Activated CD8-positive, alpha-beta memory T cell treated with anti-CD3 and anti-CD28 coated beads, Interleukin-2, amount 10 ng/mL, durations not matched to agents 7 days and 5 days (primary cell): Measurements from ENCODE around the gene SVBP. TPM values are rescaled to one million over a fixed set of nuclear protein-coding genes. Genes with fewer than 3 reads are reported as not detected.
"Not testable (repeated sequence)": the region's sequence is repeated elsewhere in the genome, so short reads cannot be mapped to it uniquely, and the experiment has no call there.

Experiments used
- ATAC-seq: fragments of 150-1000 bp; cut with Tn5 transposase; one replicate; pipeline ENCODE4 v1.10.0; 2021; ENCODE audit warnings: moderate library complexity
- CTCF ChIA-PET: fragments of 350-600 bp; sonication (Branson Sonifier 250); formaldehyde crosslinking; loops from one replicate; lab custom pipeline; 2021; ENCODE audit warnings: antibody characterized with exemption; lab: Charles Lee
- DNase-seq: peaks from one replicate; pipeline ENCODE4 v3.0.0-alpha.2; 2020
- H3K27ac Mint-ChIP-seq: one replicate; pipeline ENCODE4 v1.8.0; 2021; ENCODE audit warnings: mild to moderate bottlenecking, mixed read lengths
- H3K27me3 Mint-ChIP-seq: one replicate; pipeline ENCODE4 v1.8.0; 2021; ENCODE audit warnings: mixed read lengths
- H3K36me3 Mint-ChIP-seq: one replicate; pipeline ENCODE4 v1.8.0; 2021; ENCODE audit warnings: mild to moderate bottlenecking, mixed read lengths
- H3K4me1 Mint-ChIP-seq: one replicate; pipeline ENCODE4 v1.8.0; 2021; ENCODE audit warnings: mixed read lengths
- H3K4me3 Mint-ChIP-seq: one replicate; pipeline ENCODE4 v1.8.0; 2021; ENCODE audit warnings: mild to moderate bottlenecking, moderate library complexity, mixed read lengths
- H3K9me3 Mint-ChIP-seq: one replicate; pipeline ENCODE4 v1.8.0; 2022; ENCODE audit warnings: low read depth, mixed read lengths
- total RNA-seq, 2 experiments: library from RNA; stranded (reverse); gene quantifications; one replicate each; pipeline ENCODE4 v1.2.3, GENCODE V29; 2021

SVBP gene
- total RNA-seq, 2 experiments from 2014 or later, result 11.5 to 14.8 TPM

- H3K27me3 Mint-ChIP-seq, result no peaks in the 10 kb centered on the region
- no peak for DNase-seq
- peak overlapping the region; percentile 70 for H3K4me3 Mint-ChIP-seq
- H3K36me3 Mint-ChIP-seq, result peaks cover 1% of the 10 kb centered on the region
- peak overlapping the region; percentile 80 for H3K27ac Mint-ChIP-seq
- ATAC-seq, result peak; percentile 2
- CTCF ChIA-PET, result interaction anchor here (0.7 to 1.7 kb wide), 9 partner anchors 9 to 259 kb away, joined by 3 to 18 read pairs (median 3); partner anchors contain the start of genes C1orf50, P3H1 and ZNF691
- peaks cover 19% of the 10 kb centered on the region for H3K4me1 Mint-ChIP-seq
- no peaks in the 10 kb centered on the region for H3K9me3 Mint-ChIP-seq
These were observed 1.1 kb downstream of the SVBP start for GRCh38 chr1:42815941-42816584.

DNA sequence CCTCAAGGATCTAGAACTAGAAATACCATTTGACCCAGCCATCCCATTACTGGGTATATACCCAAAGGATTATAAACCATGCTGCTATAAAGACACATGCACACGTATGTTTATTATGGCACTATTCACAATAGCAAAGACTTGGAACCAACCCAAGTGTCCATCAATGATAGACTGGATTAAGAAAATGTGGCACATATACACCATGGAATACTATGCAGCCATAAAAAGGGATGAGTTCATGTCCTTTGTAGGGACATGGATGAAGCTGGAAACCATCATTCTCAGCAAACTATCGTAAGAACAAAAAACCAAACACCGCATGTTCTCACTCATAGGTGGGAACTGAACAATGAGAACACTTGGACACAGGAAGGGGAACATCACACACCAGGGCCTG lies 2.4 kb downstream of the SVBP start:
- H3K9me3 Mint-ChIP-seq, CTCF ChIA-PET, H3K4me3 Mint-ChIP-seq, H3K27me3 Mint-ChIP-seq, H3K36me3 Mint-ChIP-seq, DNase-seq, ATAC-seq, H3K27ac Mint-ChIP-seq: not testable (repeated sequence)
- peaks cover 19% of the 10 kb centered on the region for H3K4me1 Mint-ChIP-seq

GRCh38 chr1:42807056-42807668 lies 10.0 kb downstream of the SVBP start:
- Mint-ChIP-seq H3K4me3 (no peak overlapping the region), H3K9me3 (no peaks in the 10 kb centered on the region), H3K27ac (no peak overlapping the region), H3K36me3 (peaks cover 8% of the 10 kb centered on the region), H3K4me1 (peaks cover 9% of the 10 kb centered on the region), H3K27me3 (no peaks in the 10 kb centered on the region)
- CTCF ChIA-PET, result interaction anchor here (0.9 kb wide), 1 partner anchor 9 kb away, joined by 3 read pairs; no protein-coding TSS in a partner anchor
- DNase-seq (no peak), ATAC-seq (no peak)

GRCh38 chr1:42806593-42806992 lies 10.6 kb downstream of the SVBP start:
- Mint-ChIP-seq H3K36me3 (peaks cover 8% of the 10 kb centered on the region), H3K27me3 (peaks cover 2% of the 10 kb centered on the region), H3K4me3 (no peak overlapping the region), H3K9me3 (no peaks in the 10 kb centered on the region), H3K4me1 (peaks cover 9% of the 10 kb centered on the region), H3K27ac (no peak overlapping the region)
- DNase-seq, result no peak
- no peak for ATAC-seq
- CTCF ChIA-PET, result interaction anchor here (0.9 to 1.0 kb wide), 2 partner anchors 9 to 10 kb away, joined by 3 read pairs; no protein-coding TSS in a partner anchor

DNA sequence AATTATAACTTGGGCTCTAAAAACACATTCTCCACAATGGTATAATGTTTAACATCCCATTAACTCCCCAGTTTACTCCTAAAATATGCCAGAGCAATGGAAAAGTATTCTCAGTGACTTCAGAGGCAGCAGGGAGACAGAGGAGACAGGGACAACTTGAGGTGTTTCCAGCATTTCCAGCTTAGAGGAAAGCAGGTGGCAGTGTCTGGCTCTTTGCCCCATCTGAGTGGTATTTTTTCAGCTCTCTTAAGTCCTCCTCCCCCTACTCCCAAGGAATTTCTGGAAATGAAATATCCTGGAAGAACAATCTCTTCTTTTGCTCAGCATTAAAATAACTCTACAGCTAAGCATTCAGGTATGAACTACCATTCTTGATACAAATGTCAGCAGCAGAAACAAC lies 11.0 kb downstream of the SVBP start:
- Mint-ChIP-seq H3K4me1 (peaks cover 9% of the 10 kb centered on the region), H3K9me3 (no peaks in the 10 kb centered on the region), H3K4me3 (no peak overlapping the region), H3K36me3 (peaks cover 8% of the 10 kb centered on the region), H3K27me3 (peaks cover 2% of the 10 kb centered on the region), H3K27ac (no peak overlapping the region)
- ATAC-seq, result no peak
- CTCF ChIA-PET, result interaction anchor here (0.9 to 1.0 kb wide), 2 partner anchors 10 kb away, joined by 3 read pairs; no protein-coding TSS in a partner anchor
- no peak for DNase-seq

GRCh38 chr1:42801832-42802473 lies 15.2 kb downstream of the SVBP start:
- ATAC-seq, result no peak
- Mint-ChIP-seq H3K27ac (no peak overlapping the region), H3K4me1 (peaks cover 4% of the 10 kb centered on the region), H3K9me3 (no peaks in the 10 kb centered on the region), H3K4me3 (no peak overlapping the region), H3K27me3 (peaks cover 2% of the 10 kb centered on the region), H3K36me3 (peaks cover 8% of the 10 kb centered on the region)
- CTCF ChIA-PET, result no interaction called here
- DNase-seq, result no peak

DNA sequence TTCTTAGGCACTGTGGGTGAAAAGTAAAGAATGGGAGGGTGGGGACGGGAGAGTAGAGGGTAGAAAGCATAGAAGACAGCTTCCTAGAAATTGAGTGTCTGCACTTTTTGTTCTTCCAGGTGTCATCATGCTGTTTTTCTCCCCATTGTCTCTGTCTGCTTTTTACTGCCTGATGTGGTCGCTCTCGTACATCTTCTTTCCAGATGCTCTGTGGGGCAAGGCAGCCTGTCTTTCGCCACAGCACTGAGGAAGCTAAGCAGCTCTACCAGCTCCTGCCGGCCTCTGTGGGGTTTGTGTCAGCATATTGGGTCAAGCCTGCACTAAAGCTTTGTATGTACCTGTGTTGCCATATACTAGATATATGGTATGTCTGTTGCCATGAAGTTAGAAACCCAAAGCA lies 19.2 kb downstream of the SVBP start:
- DNase-seq (no peak), ATAC-seq (no peak)
- Mint-ChIP-seq H3K36me3 (no peaks in the 10 kb centered on the region), H3K4me1 (no peaks in the 10 kb centered on the region), H3K4me3 (no peak overlapping the region), H3K9me3 (no peaks in the 10 kb centered on the region), H3K27me3 (peaks cover 2% of the 10 kb centered on the region), H3K27ac (no peak overlapping the region)
- CTCF ChIA-PET, result interaction anchor here (1.0 kb wide), 1 partner anchor 11 kb away, joined by 3 read pairs; no protein-coding TSS in a partner anchor

DNA sequence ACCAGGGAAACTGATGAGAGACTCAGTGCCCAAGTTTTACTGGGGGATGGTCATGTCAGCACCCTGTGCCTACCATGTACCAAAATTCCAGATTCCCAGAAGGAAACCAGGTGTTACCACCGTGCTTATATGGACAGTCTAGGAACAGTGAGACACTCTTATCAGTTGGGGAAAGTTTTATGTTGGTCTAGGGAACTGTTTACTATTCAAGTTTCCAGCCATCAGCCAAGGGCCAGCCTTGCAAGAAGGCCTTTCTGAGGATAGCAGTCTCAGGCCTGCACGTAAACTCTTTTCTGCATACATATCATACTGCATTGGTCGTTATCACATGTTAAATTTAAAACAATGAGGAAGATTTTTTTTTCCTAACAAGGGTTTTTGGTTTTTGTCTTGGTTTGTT lies 19.8 kb downstream of the SVBP start:
- DNase-seq (no peak), ATAC-seq (no peak)
- Mint-ChIP-seq H3K9me3 (no peaks in the 10 kb centered on the region), H3K27me3 (peaks cover 2% of the 10 kb centered on the region), H3K4me1 (no peaks in the 10 kb centered on the region), H3K27ac (no peak overlapping the region), H3K4me3 (no peak overlapping the region), H3K36me3 (no peaks in the 10 kb centered on the region)
- CTCF ChIA-PET, result no interaction called here

DNA sequence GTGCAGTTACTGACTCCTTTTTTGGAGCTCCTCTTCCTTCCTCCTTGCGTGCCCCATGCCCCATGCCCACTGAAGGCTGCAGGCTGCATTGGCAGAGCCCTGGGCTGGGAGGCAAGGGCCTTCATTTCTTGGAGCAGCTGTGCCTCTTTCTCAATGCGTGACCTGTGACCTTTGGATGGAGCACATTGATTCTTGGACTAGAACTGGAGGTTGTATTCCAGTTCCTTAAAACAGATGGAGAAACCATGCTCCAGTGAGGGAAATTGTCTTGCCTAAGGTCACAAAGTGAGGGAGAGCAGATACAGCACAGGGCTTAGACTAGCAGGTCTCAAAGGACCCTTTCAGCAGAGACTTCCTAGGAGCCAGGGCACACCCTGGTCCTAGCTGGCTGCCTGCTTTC lies 23.4 kb downstream of the SVBP start:
- H3K4me1 Mint-ChIP-seq, result no peaks in the 10 kb centered on the region
- peaks cover 3% of the 10 kb centered on the region for H3K27me3 Mint-ChIP-seq
- ATAC-seq (no peak), DNase-seq (no peak)
- H3K27ac Mint-ChIP-seq, result no peak overlapping the region
- no peaks in the 10 kb centered on the region for H3K36me3 Mint-ChIP-seq
- no peak overlapping the region for H3K4me3 Mint-ChIP-seq
- H3K9me3 Mint-ChIP-seq, result no peaks in the 10 kb centered on the region
- CTCF ChIA-PET, result interaction anchor here (1.1 kb wide), 2 partner anchors 9 to 16 kb away, joined by 3 to 4 read pairs; partner anchors contain the start of gene TMEM269

DNA sequence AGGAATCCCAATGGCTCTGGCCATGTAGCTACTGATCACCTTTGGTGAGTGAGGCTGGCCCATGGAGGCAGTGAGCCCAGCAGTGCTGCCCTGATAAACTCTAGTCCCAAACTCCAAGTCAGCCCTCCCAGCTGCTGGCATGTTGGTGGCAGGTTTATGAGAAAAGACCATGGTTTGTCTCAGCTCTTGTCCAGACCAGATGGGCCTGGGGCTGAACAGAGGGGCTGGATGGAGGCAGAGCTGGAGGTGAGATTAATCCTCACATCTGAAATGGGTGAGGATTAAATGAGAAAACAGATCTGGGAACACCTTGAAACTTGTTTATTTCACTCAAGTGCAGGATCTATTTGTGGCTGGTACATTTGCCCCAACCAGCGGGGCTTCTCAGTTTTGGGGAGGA lies 29.2 kb downstream of the SVBP start:
- H3K27me3 Mint-ChIP-seq, result peaks cover 3% of the 10 kb centered on the region
- no peak overlapping the region for H3K27ac Mint-ChIP-seq
- H3K4me1 Mint-ChIP-seq, result peaks cover 9% of the 10 kb centered on the region
- no peaks in the 10 kb centered on the region for H3K9me3 Mint-ChIP-seq
- ATAC-seq (no peak), DNase-seq (no peak)
- CTCF ChIA-PET, result no interaction called here
- H3K36me3 Mint-ChIP-seq, result peaks cover 4% of the 10 kb centered on the region
- no peak overlapping the region for H3K4me3 Mint-ChIP-seq

- no peak overlapping the region for H3K27ac Mint-ChIP-seq
- peaks cover 12% of the 10 kb centered on the region for H3K4me1 Mint-ChIP-seq
- no peak overlapping the region for H3K4me3 Mint-ChIP-seq
- H3K9me3 Mint-ChIP-seq, result no peaks in the 10 kb centered on the region
- DNase-seq (no peak), ATAC-seq (no peak)
- H3K27me3 Mint-ChIP-seq, result peaks cover under 1% of the 10 kb centered on the region
- CTCF ChIA-PET, result no interaction called here
- H3K36me3 Mint-ChIP-seq, result peaks cover 9% of the 10 kb centered on the region
These were observed 31.1 kb downstream of the SVBP start for GRCh38 chr1:42786097-42786496.

- peak within 1 kb of the TSS; percentile 74 for H3K4me3 Mint-ChIP-seq
- peak; percentile 77 for DNase-seq
- no peaks in the 10 kb centered on the region for H3K9me3 Mint-ChIP-seq
- H3K27me3 Mint-ChIP-seq, result no peaks in the 10 kb centered on the region
- H3K27ac Mint-ChIP-seq, result peak within 1 kb of the TSS; percentile 61
- H3K36me3 Mint-ChIP-seq, result peaks cover 14% of the 10 kb centered on the region
- H3K4me1 Mint-ChIP-seq, result peaks cover 15% of the 10 kb centered on the region
- CTCF ChIA-PET, result interaction anchor here (0.9 to 1.9 kb wide), 2 partner anchors 9 to 138 kb away, joined by 4 read pairs; no protein-coding TSS in a partner anchor
- peak; percentile 86 for ATAC-seq
These were observed 32.1 kb downstream of the SVBP start, which contains the start of gene TMEM269 for GRCh38 chr1:42784946-42785693. TMEM269 (plus strand) TSS chr1:42784991; CDS start chr1:42789894, 4,903 bp downstream.

DNA sequence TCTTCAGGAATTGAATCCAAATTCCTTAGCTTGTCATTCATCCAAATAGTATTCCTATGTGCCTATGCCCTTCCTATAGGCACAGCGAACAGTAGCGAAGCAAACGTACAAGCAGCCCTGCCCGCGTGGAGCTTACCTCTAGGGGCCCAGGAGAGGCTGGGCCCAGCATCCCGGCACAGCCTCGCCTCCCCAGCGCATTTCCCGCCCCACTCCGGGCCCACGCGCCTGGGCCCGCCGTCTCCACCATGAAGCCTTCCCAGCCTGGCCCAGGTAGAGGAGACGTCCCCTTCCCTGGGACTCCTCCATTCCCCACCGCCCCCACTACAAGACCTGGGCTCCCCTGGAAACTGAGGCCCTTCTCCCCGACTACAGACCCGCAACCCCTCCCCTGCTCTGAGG lies 32.7 kb downstream of the SVBP start:
- Mint-ChIP-seq H3K36me3 (peaks cover 17% of the 10 kb centered on the region), H3K27me3 (no peaks in the 10 kb centered on the region), H3K27ac (no peak overlapping the region), H3K9me3 (no peaks in the 10 kb centered on the region), H3K4me1 (peaks cover 21% of the 10 kb centered on the region), H3K4me3 (no peak overlapping the region)
- CTCF ChIA-PET, result interaction anchor here (0.8 to 1.9 kb wide), 4 partner anchors 9 to 289 kb away, joined by 3 to 5 read pairs (median 4); partner anchors contain the start of genes C1orf50 and P3H1
- DNase-seq (no peak), ATAC-seq (no peak)
